ENCODE measurements around the gene PARS2. TPM values are rescaled to one million over a fixed set of nuclear protein-coding genes. Genes with fewer than 3 reads are reported as not detected.
A peak's percentile ranks its signal among the peaks of the same experiment; 100 is the strongest.

The PARS2 gene
- total RNA-seq, result 1 to 10 TPM; 4.0 to 7.5 TPM
- 1 to 10 TPM; 5.1 to 5.6 TPM for polyA plus RNA-seq (ENCODE audit: insufficient read length in 2 of 2)
- long read RNA-seq, donor 1, partial matches to known transcripts, result 0 of 3 reads
- long read RNA-seq, donor 1, other reads (novel, unspliced or antisense), result 0 of 3 reads
- long read RNA-seq, donor 2, partial matches to known transcripts, result 0 of 1 reads
- long read RNA-seq, donor 2, other reads (novel, unspliced or antisense), result 0 of 1 reads
- long read RNA-seq, donor 3, partial matches to known transcripts, result 0 of 1 reads
- long read RNA-seq, donor 3, other reads (novel, unspliced or antisense), result 0 of 1 reads
- long read RNA-seq, donor 4, partial matches to known transcripts, result 0 of 2 reads
- long read RNA-seq, donor 4, other reads (novel, unspliced or antisense), result 0 of 2 reads

- no peaks in the 10 kb centered on the region for H3K27me3 ChIP-seq (ENCODE audit: control insufficient read depth, insufficient read depth, low read length)
- H3K4me3 ChIP-seq (ENCODE audit: low read depth, low read length), result peak within 1 kb of the TSS; percentile 94
- H3K9me3 ChIP-seq (ENCODE audit: control insufficient read depth, insufficient read depth, low read length), result no peaks in the 10 kb centered on the region
- under 1% methylated on average over 53 of the region's 57 CpGs for WGBS (ENCODE audit: insufficient coverage)
- H3K4me1 ChIP-seq (ENCODE audit: control insufficient read depth, insufficient read depth, low read length), result peaks cover 19% of the 10 kb centered on the region
- peak; percentile 99 to 100 (median 100) for DNase-seq (ENCODE audit: low read depth in 4 of 6, low spot score in 6 of 6)
- peak within 1 kb of the TSS; percentile 79 for H3K27ac ChIP-seq (ENCODE audit: low read depth, low read length)
- no peaks in the 10 kb centered on the region for H3K36me3 ChIP-seq (ENCODE audit: control insufficient read depth, insufficient read depth, low read length)
Observed at GRCh38 chr1:54764133-54764921, at the start of gene PARS2. Gene PARS2 (minus strand): TSS chr1:54764523. CDS start chr1:54759161, 5,362 bp downstream.

GRCh38 chr1:54814126-54814498, 49.8 kb upstream of the PARS2 start:
- no peaks in the 10 kb centered on the region for H3K27me3 ChIP-seq (ENCODE audit: control insufficient read depth, insufficient read depth, low read length)
- H3K4me1 ChIP-seq (ENCODE audit: control insufficient read depth, insufficient read depth, low read length), result peaks cover 2% of the 10 kb centered on the region
- no peak for DNase-seq (ENCODE audit: low read depth in 4 of 6, low spot score in 6 of 6)
- WGBS (ENCODE audit: insufficient coverage), result 83% methylated on average over 10 of the region's 10 CpGs
- no peaks in the 10 kb centered on the region for H3K36me3 ChIP-seq (ENCODE audit: control insufficient read depth, insufficient read depth, low read length)
- H3K9me3 ChIP-seq (ENCODE audit: control insufficient read depth, insufficient read depth, low read length), result no peaks in the 10 kb centered on the region
- H3K4me3 ChIP-seq (ENCODE audit: low read depth, low read length), result no peak overlapping the region
- no peak overlapping the region for H3K27ac ChIP-seq (ENCODE audit: low read depth, low read length)

- Histone ChIP-seq H3K36me3 (ENCODE audit: control insufficient read depth, insufficient read depth, low read length) (no peaks in the 10 kb centered on the region), H3K9me3 (ENCODE audit: control insufficient read depth, insufficient read depth, low read length) (no peaks in the 10 kb centered on the region), H3K27ac (ENCODE audit: low read depth, low read length) (no peak overlapping the region), H3K27me3 (ENCODE audit: control insufficient read depth, insufficient read depth, low read length) (no peaks in the 10 kb centered on the region), H3K4me1 (ENCODE audit: control insufficient read depth, insufficient read depth, low read length) (peaks cover 2% of the 10 kb centered on the region), H3K4me3 (ENCODE audit: low read depth, low read length) (no peak overlapping the region)
- 40% methylated on average over 4 of the region's 13 CpGs for WGBS (ENCODE audit: insufficient coverage)
- DNase-seq (ENCODE audit: low read depth in 4 of 6, low spot score in 6 of 6), result peak in 1 of 6 donors; percentile 15
Observed at GRCh38 chr1:54813485-54814125, 49.3 kb upstream of the PARS2 start.

GRCh38 chr1:54812801-54813484, 48.6 kb upstream of the PARS2 start:
- no peak for DNase-seq (ENCODE audit: low read depth in 4 of 6, low spot score in 6 of 6)
- no peaks in the 10 kb centered on the region for H3K9me3 ChIP-seq (ENCODE audit: control insufficient read depth, insufficient read depth, low read length)
- no peak overlapping the region for H3K4me3 ChIP-seq (ENCODE audit: low read depth, low read length)
- peaks cover 2% of the 10 kb centered on the region for H3K4me1 ChIP-seq (ENCODE audit: control insufficient read depth, insufficient read depth, low read length)
- H3K36me3 ChIP-seq (ENCODE audit: control insufficient read depth, insufficient read depth, low read length), result no peaks in the 10 kb centered on the region
- no peaks in the 10 kb centered on the region for H3K27me3 ChIP-seq (ENCODE audit: control insufficient read depth, insufficient read depth, low read length)
- no peak overlapping the region for H3K27ac ChIP-seq (ENCODE audit: low read depth, low read length)
- 83% methylated on average over 9 of the region's 13 CpGs for WGBS (ENCODE audit: insufficient coverage)

GRCh38 chr1:54811739-54812655, 47.7 kb upstream of the PARS2 start:
- DNase-seq (ENCODE audit: low read depth in 4 of 6, low spot score in 6 of 6), result no peak
- Histone ChIP-seq H3K9me3 (ENCODE audit: control insufficient read depth, insufficient read depth, low read length) (no peaks in the 10 kb centered on the region), H3K36me3 (ENCODE audit: control insufficient read depth, insufficient read depth, low read length) (no peaks in the 10 kb centered on the region), H3K27ac (ENCODE audit: low read depth, low read length) (no peak overlapping the region), H3K27me3 (ENCODE audit: control insufficient read depth, insufficient read depth, low read length) (no peaks in the 10 kb centered on the region), H3K4me1 (ENCODE audit: control insufficient read depth, insufficient read depth, low read length) (peaks cover 2% of the 10 kb centered on the region), H3K4me3 (ENCODE audit: low read depth, low read length) (no peak overlapping the region)
- 89% methylated on average over 16 of the region's 18 CpGs for whole genome bisulfite sequencing (ENCODE audit: insufficient coverage)

- no peak for DNase-seq (ENCODE audit: low read depth in 4 of 6, low spot score in 6 of 6)
- Histone ChIP-seq H3K27ac (ENCODE audit: low read depth, low read length) (no peak overlapping the region), H3K9me3 (ENCODE audit: control insufficient read depth, insufficient read depth, low read length) (no peaks in the 10 kb centered on the region), H3K27me3 (ENCODE audit: control insufficient read depth, insufficient read depth, low read length) (no peaks in the 10 kb centered on the region), H3K36me3 (ENCODE audit: control insufficient read depth, insufficient read depth, low read length) (no peaks in the 10 kb centered on the region), H3K4me3 (ENCODE audit: low read depth, low read length) (no peak overlapping the region), H3K4me1 (ENCODE audit: control insufficient read depth, insufficient read depth, low read length) (peaks cover 5% of the 10 kb centered on the region)
- 95% methylated on average over 4 of the region's 5 CpGs for WGBS (ENCODE audit: insufficient coverage)
Observed at GRCh38 chr1:54811066-54811465, 46.7 kb upstream of the PARS2 start.

- H3K4me1 ChIP-seq (ENCODE audit: control insufficient read depth, insufficient read depth, low read length), result peaks cover 7% of the 10 kb centered on the region
- H3K9me3 ChIP-seq (ENCODE audit: control insufficient read depth, insufficient read depth, low read length), result no peaks in the 10 kb centered on the region
- H3K4me3 ChIP-seq (ENCODE audit: low read depth, low read length), result no peak overlapping the region
- no peaks in the 10 kb centered on the region for H3K36me3 ChIP-seq (ENCODE audit: control insufficient read depth, insufficient read depth, low read length)
- peak; percentile 50 to 90 (median 56) for DNase-seq (ENCODE audit: low read depth in 4 of 6, low spot score in 6 of 6)
- WGBS (ENCODE audit: insufficient coverage), result 32% methylated on average over 12 of the region's 13 CpGs
- H3K27ac ChIP-seq (ENCODE audit: low read depth, low read length), result no peak overlapping the region
- H3K27me3 ChIP-seq (ENCODE audit: control insufficient read depth, insufficient read depth, low read length), result no peaks in the 10 kb centered on the region
Observed at GRCh38 chr1:54810153-54810942, 46.0 kb upstream of the PARS2 start.

GRCh38 chr1:54809496-54810074, 45.3 kb upstream of the PARS2 start:
- Histone ChIP-seq H3K4me3 (ENCODE audit: low read depth, low read length) (no peak overlapping the region), H3K27me3 (ENCODE audit: control insufficient read depth, insufficient read depth, low read length) (no peaks in the 10 kb centered on the region), H3K27ac (ENCODE audit: low read depth, low read length) (no peak overlapping the region), H3K9me3 (ENCODE audit: control insufficient read depth, insufficient read depth, low read length) (no peaks in the 10 kb centered on the region), H3K4me1 (ENCODE audit: control insufficient read depth, insufficient read depth, low read length) (peaks cover 7% of the 10 kb centered on the region), H3K36me3 (ENCODE audit: control insufficient read depth, insufficient read depth, low read length) (no peaks in the 10 kb centered on the region)
- WGBS (ENCODE audit: insufficient coverage), result 100% methylated on average over 1 of the region's 3 CpGs
- no peak for DNase-seq (ENCODE audit: low read depth in 4 of 6, low spot score in 6 of 6)

Measured in spinal cord (tissue), 10 donors.